Hypothalamus (tissue), 51 donors: ENCODE data around the gene RIPK4.
"Not testable (repeated sequence)": the region's sequence is repeated elsewhere in the genome, so short reads cannot be mapped to it uniquely, and the experiment has no call there.

Experiments used
- DNase-seq, 51 donors: peaks; one replicate each; lab custom pipeline; 2025; lab: John Stamatoyannopoulos, UW

The RIPK4 gene

GRCh38 chr21:41796476-41797080 lies 29.7 kb upstream of the RIPK4 start:
- DNase-seq = no peak

GRCh38 chr21:41795726-41796125 lies 28.9 kb upstream of the RIPK4 start:
- DNase-seq = no peak

GRCh38 chr21:41794600-41794999 lies 27.7 kb upstream of the RIPK4 start:
- no peak for DNase-seq

- DNase-seq = no peak
Measured at GRCh38 chr21:41792711-41793110, 25.9 kb upstream of the RIPK4 start.

- no peak for DNase-seq
Measured at GRCh38 chr21:41786509-41786987, 19.7 kb upstream of the RIPK4 start.

GRCh38 chr21:41785262-41785661 lies 18.4 kb upstream of the RIPK4 start:
- not testable (repeated sequence) for DNase-seq

GRCh38 chr21:41784456-41785102 lies 17.7 kb upstream of the RIPK4 start:
- DNase-seq = no peak

- no peak for DNase-seq
Measured at GRCh38 chr21:41783476-41784180, 16.8 kb upstream of the RIPK4 start.

- DNase-seq = no peak
Measured at GRCh38 chr21:41781050-41781410, 14.2 kb upstream of the RIPK4 start.

GRCh38 chr21:41780337-41781049 lies 13.6 kb upstream of the RIPK4 start:
- no peak for DNase-seq

- no peak for DNase-seq
Measured at GRCh38 chr21:41779659-41780058, 12.8 kb upstream of the RIPK4 start.

- no peak for DNase-seq
Measured at GRCh38 chr21:41778930-41779600, 12.2 kb upstream of the RIPK4 start.

- DNase-seq = peak in 45 of 51 donors; percentile 5 to 81 (median 51)
Measured at GRCh38 chr21:41777951-41778815, 11.3 kb upstream of the RIPK4 start.

- no peak for DNase-seq
Measured at GRCh38 chr21:41776778-41777177, 9.9 kb upstream of the RIPK4 start.

GRCh38 chr21:41775149-41775472 lies 8.3 kb upstream of the RIPK4 start:
- DNase-seq = no peak

- no peak for DNase-seq
Measured at GRCh38 chr21:41774467-41775148, 7.8 kb upstream of the RIPK4 start.

- DNase-seq = no peak
Measured at GRCh38 chr21:41772351-41773080, 5.7 kb upstream of the RIPK4 start.

GRCh38 chr21:41771625-41771945 lies 4.7 kb upstream of the RIPK4 start:
- no peak for DNase-seq
